ENCODE measurements around the gene PER3. TPM values are rescaled to one million over a fixed set of nuclear protein-coding genes. Genes with fewer than 3 reads are reported as not detected.

Gene PER3
- total and polyA plus RNA-seq, 2 of the 13 experiments (the other 11 are each of a cell fraction or from before 2014, with no cell fraction given): 3.0 to 6.0 TPM

DNA sequence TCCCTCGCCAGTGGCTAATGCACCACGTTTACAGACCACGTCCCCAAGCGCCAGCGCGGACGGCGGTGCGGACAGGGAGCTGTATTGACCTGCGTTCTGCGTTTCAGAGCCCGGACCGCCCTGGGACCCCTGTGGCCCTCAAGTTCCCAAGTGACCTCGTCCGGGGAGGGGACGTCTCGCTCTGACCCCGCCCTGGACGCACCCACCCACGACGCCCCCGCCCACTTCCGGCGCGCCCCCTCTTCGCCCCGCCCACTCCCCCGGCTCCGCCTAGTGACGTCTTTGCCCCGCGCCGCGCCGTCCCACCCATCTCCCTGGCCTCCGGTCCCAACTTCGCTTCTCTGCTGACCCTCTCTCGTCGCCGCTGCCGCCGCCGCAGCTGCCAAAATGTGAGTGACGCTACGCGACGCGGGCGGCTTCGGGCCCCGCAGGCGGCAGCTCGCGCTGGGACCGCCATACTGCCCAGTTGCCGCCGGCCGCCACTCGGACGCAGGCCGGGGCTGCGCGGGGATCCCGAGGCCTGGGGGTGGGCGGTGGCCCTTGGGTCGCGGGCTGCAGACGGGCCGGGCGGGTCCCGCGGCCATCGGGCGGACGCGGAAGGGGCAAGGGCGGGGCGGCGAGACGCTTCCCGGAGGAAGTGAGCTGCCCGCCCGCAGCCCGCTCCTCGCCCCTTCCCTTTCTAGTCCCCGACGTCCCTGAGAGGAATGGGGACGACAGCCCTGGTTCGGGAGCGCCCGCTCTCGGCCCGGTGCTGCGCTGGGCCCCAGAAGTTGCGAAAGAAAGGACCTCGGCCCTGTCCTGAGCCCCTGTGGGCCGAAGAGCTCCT is 12.9 kb upstream of the PER3 start, which contains the start of gene VAMP3 (continued):
- peak; percentile 85 for TF ChIP-seq CREM (IDR thresholded peaks at IDR 0.05)
- peak; percentile 74; the same call in 1 of the 2 replicates for TF ChIP-seq CREM (CRISPR knock-in tag; IDR thresholded peaks at IDR 0.05)

DNA sequence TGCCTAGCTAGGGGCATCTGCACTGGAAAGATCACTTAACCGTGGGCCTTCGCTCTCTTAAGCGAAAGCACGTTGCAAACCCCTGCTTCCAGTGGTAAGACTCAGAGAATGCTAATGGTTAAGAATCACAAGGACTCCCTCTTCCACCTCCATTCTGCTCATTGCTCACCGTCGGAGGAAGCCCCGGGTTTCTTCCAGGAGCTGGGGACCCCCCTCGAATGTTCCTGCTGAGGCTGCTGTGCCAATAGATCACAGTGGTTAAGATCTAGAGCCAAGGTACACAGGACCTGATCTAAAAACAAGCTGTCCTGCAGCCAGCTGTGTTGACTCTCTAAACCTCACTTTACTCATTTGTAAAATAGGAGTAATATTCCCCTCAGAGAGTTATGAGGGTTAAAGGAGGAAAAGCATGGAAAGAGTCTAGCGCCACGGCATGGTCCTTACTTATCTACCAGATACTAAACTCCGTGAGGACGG is 12.2 kb upstream of the PER3 start:
- Histone ChIP-seq H2AFZ (ENCODE audit: low read length) (no peak overlapping the region), H3K9me3 (ENCODE audit: low read length) (no peaks in the 10 kb centered on the region), H3K27me3 (ENCODE audit: control insufficient read depth in 1 of 2, insufficient read depth in 2 of 2, low read length in 2 of 2) (no peaks in the 10 kb centered on the region; a peak in 1 of 5 replicates), H3K36me3 (replicated peaks in 1 of 2; ENCODE audit: control insufficient read depth in 1 of 2, insufficient read depth in 2 of 2, low read length in 2 of 2) (peaks cover 4 to 12% of the 10 kb centered on the region in 2 experiments; a peak in 3 of 5 replicates), H3K4me1 (ENCODE audit: insufficient read depth, low read length) (peaks cover 26% of the 10 kb centered on the region), H4K20me1 (ENCODE audit: insufficient read depth, low read length) (peaks cover 9% of the 10 kb centered on the region; the same call in 1 of the 2 replicates), H3K9ac (ENCODE audit: insufficient read depth, low read depth, low read length) (peak overlapping the region; percentile 79), H3K4me3 (replicated peaks in 1 of 3; ENCODE audit: insufficient read depth in 1 of 3, low read depth in 2 of 3, low read length in 3 of 3) (peak overlapping the region; percentile 91 to 99 (median 95)), H3K4me2 (ENCODE audit: low read depth, low read length) (peak overlapping the region; percentile 72), H3K79me2 (ENCODE audit: insufficient read depth, low read length) (peaks cover 34% of the 10 kb centered on the region), H3K27ac (ENCODE audit: extremely low read length, insufficient read depth, low read length) (peak overlapping the region; percentile 80)
- WGBS (ENCODE audit: low lambda C conversion rate): 6% methylated on average over 11 of the region's 12 CpGs
- BruUV-seq (replicated peaks): TSS peak; percentile 55
- ATAC-seq: peak; percentile 32; the same call in 2 of the 3 replicates
- intact Hi-C loops (cut with micrococcal nuclease; ENCODE audit: unreplicated experiment): no loop called here
- TF ChIP-seq XRCC5 (optimal IDR thresholded peaks at IDR 0.05; ENCODE audit: low read length) (peak; percentile 1), AKAP8 (CRISPR knock-in tag; IDR thresholded peaks at IDR 0.05) (no peak), KLF11 (CRISPR knock-in tag; IDR thresholded peaks at IDR 0.05) (no peak), SP1 (IDR thresholded peaks at IDR 0.05) (no peak), SP1 (CRISPR knock-in tag; IDR thresholded peaks at IDR 0.05) (no peak), KLF15 (CRISPR knock-in tag; IDR thresholded peaks at IDR 0.05; ENCODE audit: borderline replicate concordance) (no peak), GABPA (IDR thresholded peaks at IDR 0.05; ENCODE audit: low read depth, low read length) (no peak), GABPA (CRISPR knock-in tag; IDR thresholded peaks at IDR 0.05; ENCODE audit: low read depth) (0 out of 2 replicates have a peak, but pooled peaks have one; percentile 12), RARG (CRISPR knock-in tag; IDR thresholded peaks at IDR 0.05; ENCODE audit: low read depth) (no peak), KDM5A (IDR thresholded peaks at IDR 0.05; ENCODE audit: borderline replicate concordance, low read length) (peak; percentile 20), ZNF780A (CRISPR knock-in tag; IDR thresholded peaks at IDR 0.05) (0 out of 2 replicates have a peak, but pooled peaks have one; percentile 32), ATM (IDR thresholded peaks at IDR 0.05; ENCODE audit: borderline replicate concordance) (no peak), ZNF777 (CRISPR knock-in tag; IDR thresholded peaks at IDR 0.05) (0 out of 2 replicates have a peak, but pooled peaks have one; percentile 6), TBP (CRISPR knock-in tag; IDR thresholded peaks at IDR 0.05) (no peak), MXI1 (IDR thresholded peaks at IDR 0.05; ENCODE audit: borderline replicate concordance, low read depth, low read length) (no peak)
- TF ChIP-seq, protein P1, sequence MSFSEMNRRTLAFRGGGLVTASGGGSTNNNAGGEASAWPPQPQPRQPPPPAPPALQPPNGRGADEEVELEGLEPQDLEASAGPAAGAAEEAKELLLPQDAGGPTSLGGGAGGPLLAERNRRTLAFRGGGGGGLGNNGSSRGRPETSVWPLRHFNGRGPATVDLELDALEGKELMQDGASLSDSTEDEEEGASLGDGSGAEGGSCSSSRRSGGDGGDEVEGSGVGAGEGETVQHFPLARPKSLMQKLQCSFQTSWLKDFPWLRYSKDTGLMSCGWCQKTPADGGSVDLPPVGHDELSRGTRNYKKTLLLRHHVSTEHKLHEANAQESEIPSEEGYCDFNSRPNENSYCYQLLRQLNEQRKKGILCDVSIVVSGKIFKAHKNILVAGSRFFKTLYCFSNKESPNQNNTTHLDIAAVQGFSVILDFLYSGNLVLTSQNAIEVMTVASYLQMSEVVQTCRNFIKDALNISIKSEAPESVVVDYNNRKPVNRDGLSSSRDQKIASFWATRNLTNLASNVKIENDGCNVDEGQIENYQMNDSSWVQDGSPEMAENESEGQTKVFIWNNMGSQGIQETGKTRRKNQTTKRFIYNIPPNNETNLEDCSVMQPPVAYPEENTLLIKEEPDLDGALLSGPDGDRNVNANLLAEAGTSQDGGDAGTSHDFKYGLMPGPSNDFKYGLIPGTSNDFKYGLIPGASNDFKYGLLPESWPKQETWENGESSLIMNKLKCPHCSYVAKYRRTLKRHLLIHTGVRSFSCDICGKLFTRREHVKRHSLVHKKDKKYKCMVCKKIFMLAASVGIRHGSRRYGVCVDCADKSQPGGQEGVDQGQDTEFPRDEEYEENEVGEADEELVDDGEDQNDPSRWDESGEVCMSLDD (CRISPR knock-in tag; IDR thresholded peaks at IDR 0.05; ENCODE audit: borderline replicate concordance): no peak
- TF ChIP-seq, protein P2, sequence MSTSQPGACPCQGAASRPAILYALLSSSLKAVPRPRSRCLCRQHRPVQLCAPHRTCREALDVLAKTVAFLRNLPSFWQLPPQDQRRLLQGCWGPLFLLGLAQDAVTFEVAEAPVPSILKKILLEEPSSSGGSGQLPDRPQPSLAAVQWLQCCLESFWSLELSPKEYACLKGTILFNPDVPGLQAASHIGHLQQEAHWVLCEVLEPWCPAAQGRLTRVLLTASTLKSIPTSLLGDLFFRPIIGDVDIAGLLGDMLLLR (CRISPR knock-in tag; IDR thresholded peaks at IDR 0.05): no peak
- in situ Hi-C loops (cut with HindIII; ENCODE audit: extremely low pct_ligation_motif_present, low pct_unique_long_range_greater_than_20kb): no loop called here
- ChIA-PET POLR2A (interaction anchor here (0.7 to 1.6 kb wide), 5 partner anchors 10 to 92 kb away, joined by 3 to 8 read pairs (median 4); partner anchors contain the start of gene PER3), CTCF (ENCODE audit: low intra/inter-chr PET ratio, low total read pairs) (no interaction called here)
- DNase-seq (ENCODE audit: low spot score): no peak
- no peak for FAIRE-seq
